K562 (cell line): ENCODE measurements around the gene CDKN3. TPM values are rescaled to one million over a fixed set of nuclear protein-coding genes. Genes with fewer than 3 reads are reported as not detected.

Experiments
- BACH1 ChIP-seq: fragments of 200-800 bp; sonication (Bioruptor generic); IDR thresholded peaks from 2 replicates; pipeline ENCODE4 v1.6.1; 2016; ENCODE audit warnings: missing genetic modification characterization, missing compliant biosample characterization
- BRD4 ChIP-seq: fragments of 200-600 bp; sonication (generic); IDR thresholded peaks from 2 replicates; pipeline ENCODE4 v1.6.1; 2017; ENCODE audit warnings: inconsistent platforms
- CBX8 ChIP-seq: fragments of 200-600 bp; sonication (generic); IDR thresholded peaks from 2 replicates; pipeline ENCODE4 v1.6.1; 2012; ENCODE audit warnings: borderline replicate concordance, mixed run types, low read depth, mild to moderate bottlenecking, moderate library complexity, mixed read lengths, low read length, control low read depth, inconsistent platforms; ENCODE audit not compliant: poor library complexity, severe bottlenecking; ENCODE audit errors: extremely low read depth
- PHB2 ChIP-seq: fragments of 450-650 bp; IDR thresholded peaks from 2 replicates; pipeline ENCODE4 v1.6.1; 2017; ENCODE audit warnings: low read depth
- RAD21 ChIP-seq, 2 experiments: fragments of 250-450 bp in 1 of 2; fragments of 450-650 bp in 1 of 2; sonication (Bioruptor Pico) in 1 of 2; formaldehyde crosslinking in 1 of 2; IDR thresholded peaks in 1 of 2; conservative IDR thresholded peaks in 1 of 2; 2 replicates each; pipeline versions ENCODE4 v1.4.0 to v1.8.0; 2020 to 2022; ENCODE audit warnings: mild to moderate bottlenecking in 2 of 2, moderate library complexity in 1 of 2
- SMAD1 ChIP-seq: fragments of 150-350 bp; IDR thresholded peaks from 2 replicates; pipeline ENCODE4 v1.6.1; 2014; ENCODE audit warnings: low read length, low read depth; ENCODE audit not compliant: partially characterized antibody
- SOX6 ChIP-seq: fragments of 450-650 bp; IDR thresholded peaks from 2 replicates; pipeline ENCODE4 v1.6.1; 2014; ENCODE audit warnings: mild to moderate bottlenecking
- TAF15 ChIP-seq: fragments of 200-400 bp; formaldehyde crosslinking; IDR thresholded peaks from 2 replicates; pipeline ENCODE4 v1.6.1; 2017; ENCODE audit warnings: mild to moderate bottlenecking, low read depth, low read length, moderate library complexity
- TBP ChIP-seq: optimal IDR thresholded peaks from 2 replicates; pipeline ENCODE3; 2011; ENCODE audit warnings: low read depth, low read length, improper control_type of control experiment
- ZFP36 ChIP-seq: fragments of 150-350 bp; IDR thresholded peaks from 2 replicates; pipeline ENCODE4 v1.6.1; 2018; ENCODE audit warnings: low read length, low read depth; ENCODE audit not compliant: partially characterized antibody
- ZNF57 ChIP-seq: fragments of 450-650 bp; formaldehyde crosslinking; IDR thresholded peaks from 2 replicates; pipeline ENCODE4 v1.4.0; 2020; ENCODE audit warnings: mild to moderate bottlenecking, moderate library complexity
- ZNF764 ChIP-seq: fragments of 250-450 bp; sonication (Bioruptor Pico); IDR thresholded peaks from 2 replicates; pipeline ENCODE4 v1.4.0; 2020; ENCODE audit warnings: low read depth, mild to moderate bottlenecking, moderate library complexity
- polyA plus RNA-seq, 8 experiments: library from polyadenylated mRNA; depleted of rRNA in 4 of 8; stranded (reverse) in 5 of 8; unstranded in 3 of 8; fragments of >200 nt; fragmentation: Nextera tagmentation in 2 of 8; fragmentation: Illumina TruSeq in 1 of 8; extraction: Ambion mirVana in 2 of 8; extraction: Trizol in 1 of 8; gene quantifications; 2 replicates each; pipeline versions ENCODE4 v1.2.1 to v1.2.3, GENCODE V29; 2011 to 2014; ENCODE audit warnings: inconsistent platforms in 1 of 8, missing spikeins in 1 of 8
- total RNA-seq, 7 experiments: library from RNA; depleted of rRNA in 6 of 7; stranded (reverse); fragments of >200 nt in 6 of 7; fragmentation: Illumina TruSeq in 2 of 7; extraction: Trizol in 2 of 7; gene quantifications; 2 replicates each; pipeline versions ENCODE4 v1.2.1 to v1.2.3, GENCODE V29; 2011 to 2021; ENCODE audit warnings: low replicate concordance in 1 of 7
- TF ChIP-seq, protein P1 (sequence below), 2 experiments: fragments of 450-650 bp; formaldehyde crosslinking in 1 of 2; IDR thresholded peaks; 2 replicates each; pipeline versions ENCODE4 v1.4.0 to v1.6.1; 2014 to 2020; ENCODE audit warnings: mild to moderate bottlenecking in 2 of 2, borderline replicate concordance in 1 of 2, low read depth in 1 of 2
- TF ChIP-seq, protein P2 (sequence below): sonication (generic); formaldehyde crosslinking; IDR thresholded peaks from 2 replicates; pipeline ENCODE4 v1.8.0; 2022; ENCODE audit warnings: mild to moderate bottlenecking, missing genetic modification reagents
- TF ChIP-seq, protein P3 (sequence below): sonication (generic); formaldehyde crosslinking; IDR thresholded peaks from 2 replicates; pipeline ENCODE4 v1.8.1; 2023; ENCODE audit warnings: mild to moderate bottlenecking, missing genetic modification reagents

The CDKN3 gene
- total and polyA plus RNA-seq, 9 of the 15 experiments (the other 6 are each of a cell fraction or from before 2014, with no cell fraction given): 41.3 to 128 (median 70.7) TPM

DNA sequence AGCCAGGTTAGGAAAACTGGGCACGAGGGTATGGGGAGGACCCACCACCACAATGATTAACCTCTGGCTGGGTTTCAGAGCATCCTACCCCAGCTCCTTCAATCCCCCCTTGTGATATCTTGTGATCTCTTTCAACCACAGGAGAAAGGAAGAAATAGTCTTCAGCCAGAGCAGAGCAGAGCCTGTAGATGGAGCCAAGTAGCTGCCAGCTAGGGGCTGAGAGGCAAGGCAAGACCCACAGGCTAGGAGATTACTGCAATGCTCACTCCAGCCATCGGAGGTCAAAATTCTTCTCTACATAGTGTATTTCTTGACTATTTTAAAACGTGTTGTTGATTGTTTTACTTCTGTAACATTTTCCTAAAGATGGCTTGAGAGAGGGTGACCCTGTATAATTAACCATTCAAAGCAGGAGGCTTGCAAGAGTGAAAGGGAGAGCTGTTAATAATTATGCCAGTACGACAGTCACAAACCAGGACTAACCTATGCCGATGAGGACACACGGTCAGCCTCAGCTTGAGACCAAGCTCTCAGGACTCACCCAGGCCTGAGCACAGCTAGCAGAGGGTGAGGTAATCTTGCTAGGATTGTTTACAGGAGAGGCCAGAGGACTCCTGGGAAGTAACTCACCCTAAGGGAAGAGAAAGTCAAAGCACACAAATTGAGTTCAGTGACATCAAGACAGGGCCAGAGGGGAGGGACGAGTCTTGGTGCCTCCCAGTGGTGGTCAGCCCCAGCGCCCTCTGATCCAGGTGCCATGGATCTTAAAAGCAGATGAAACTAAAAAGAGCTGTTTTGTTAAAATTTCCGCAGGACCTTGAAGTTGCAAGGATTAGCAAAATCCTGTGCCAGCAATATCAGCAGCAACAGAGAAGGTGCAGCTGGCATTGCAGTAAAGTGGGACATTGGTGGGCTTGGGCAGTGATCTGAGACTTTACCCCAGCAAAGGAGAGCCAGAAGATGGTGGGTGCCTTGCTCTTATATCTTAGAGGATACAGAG is 29.8 kb upstream of the CDKN3 start (continued):
- TF ChIP-seq, protein P1, sequence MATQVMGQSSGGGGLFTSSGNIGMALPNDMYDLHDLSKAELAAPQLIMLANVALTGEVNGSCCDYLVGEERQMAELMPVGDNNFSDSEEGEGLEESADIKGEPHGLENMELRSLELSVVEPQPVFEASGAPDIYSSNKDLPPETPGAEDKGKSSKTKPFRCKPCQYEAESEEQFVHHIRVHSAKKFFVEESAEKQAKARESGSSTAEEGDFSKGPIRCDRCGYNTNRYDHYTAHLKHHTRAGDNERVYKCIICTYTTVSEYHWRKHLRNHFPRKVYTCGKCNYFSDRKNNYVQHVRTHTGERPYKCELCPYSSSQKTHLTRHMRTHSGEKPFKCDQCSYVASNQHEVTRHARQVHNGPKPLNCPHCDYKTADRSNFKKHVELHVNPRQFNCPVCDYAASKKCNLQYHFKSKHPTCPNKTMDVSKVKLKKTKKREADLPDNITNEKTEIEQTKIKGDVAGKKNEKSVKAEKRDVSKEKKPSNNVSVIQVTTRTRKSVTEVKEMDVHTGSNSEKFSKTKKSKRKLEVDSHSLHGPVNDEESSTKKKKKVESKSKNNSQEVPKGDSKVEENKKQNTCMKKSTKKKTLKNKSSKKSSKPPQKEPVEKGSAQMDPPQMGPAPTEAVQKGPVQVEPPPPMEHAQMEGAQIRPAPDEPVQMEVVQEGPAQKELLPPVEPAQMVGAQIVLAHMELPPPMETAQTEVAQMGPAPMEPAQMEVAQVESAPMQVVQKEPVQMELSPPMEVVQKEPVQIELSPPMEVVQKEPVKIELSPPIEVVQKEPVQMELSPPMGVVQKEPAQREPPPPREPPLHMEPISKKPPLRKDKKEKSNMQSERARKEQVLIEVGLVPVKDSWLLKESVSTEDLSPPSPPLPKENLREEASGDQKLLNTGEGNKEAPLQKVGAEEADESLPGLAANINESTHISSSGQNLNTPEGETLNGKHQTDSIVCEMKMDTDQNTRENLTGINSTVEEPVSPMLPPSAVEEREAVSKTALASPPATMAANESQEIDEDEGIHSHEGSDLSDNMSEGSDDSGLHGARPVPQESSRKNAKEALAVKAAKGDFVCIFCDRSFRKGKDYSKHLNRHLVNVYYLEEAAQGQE (IDR thresholded peaks at IDR 0.05; ENCODE audit: borderline replicate concordance): peak; percentile 52; the same call in 1 of the 2 replicates
- TF ChIP-seq, protein P1 (CRISPR knock-in tag; IDR thresholded peaks at IDR 0.05; ENCODE audit: low read depth): no peak
- no peak for TF ChIP-seq ZNF764 (CRISPR knock-in tag)
- no peak for TF ChIP-seq BRD4
- TF ChIP-seq RAD21 (CRISPR knock-in tag; conservative IDR thresholded peaks at IDR 0.05 in 1 of 2, IDR thresholded peaks at IDR 0.05 in 1 of 2): peak; percentile 72 to 80
- TF ChIP-seq TAF15: no peak
- peak; percentile 27 for TF ChIP-seq TBP
- no peak for TF ChIP-seq ZNF57 (CRISPR knock-in tag)
- peak; percentile 7 for TF ChIP-seq ZFP36
- TF ChIP-seq, protein P2, sequence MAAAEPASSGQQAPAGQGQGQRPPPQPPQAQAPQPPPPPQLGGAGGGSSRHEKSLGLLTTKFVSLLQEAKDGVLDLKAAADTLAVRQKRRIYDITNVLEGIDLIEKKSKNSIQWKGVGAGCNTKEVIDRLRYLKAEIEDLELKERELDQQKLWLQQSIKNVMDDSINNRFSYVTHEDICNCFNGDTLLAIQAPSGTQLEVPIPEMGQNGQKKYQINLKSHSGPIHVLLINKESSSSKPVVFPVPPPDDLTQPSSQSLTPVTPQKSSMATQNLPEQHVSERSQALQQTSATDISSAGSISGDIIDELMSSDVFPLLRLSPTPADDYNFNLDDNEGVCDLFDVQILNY (CRISPR knock-in tag): no peak
- TF ChIP-seq SOX6: 0 out of 2 replicates have a peak, but pooled peaks have one; percentile 13
- no peak for TF ChIP-seq PHB2
- TF ChIP-seq, protein P3, sequence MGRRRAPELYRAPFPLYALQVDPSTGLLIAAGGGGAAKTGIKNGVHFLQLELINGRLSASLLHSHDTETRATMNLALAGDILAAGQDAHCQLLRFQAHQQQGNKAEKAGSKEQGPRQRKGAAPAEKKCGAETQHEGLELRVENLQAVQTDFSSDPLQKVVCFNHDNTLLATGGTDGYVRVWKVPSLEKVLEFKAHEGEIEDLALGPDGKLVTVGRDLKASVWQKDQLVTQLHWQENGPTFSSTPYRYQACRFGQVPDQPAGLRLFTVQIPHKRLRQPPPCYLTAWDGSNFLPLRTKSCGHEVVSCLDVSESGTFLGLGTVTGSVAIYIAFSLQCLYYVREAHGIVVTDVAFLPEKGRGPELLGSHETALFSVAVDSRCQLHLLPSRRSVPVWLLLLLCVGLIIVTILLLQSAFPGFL: no peak
- no peak for TF ChIP-seq SMAD1
- TF ChIP-seq CBX8: no peak
- no peak for TF ChIP-seq BACH1 (tag)
